Adrenal gland (tissue), 5 donors: ENCODE data around the gene GNPDA1.
A peak's percentile ranks its signal among the peaks of the same experiment; 100 is the strongest.

Source experiments
- CTCF ChIP-seq, 6 experiments: fragments of 450-650 bp in 4 of 6; fragments of 200-600 bp in 2 of 6; sonication (generic) in 1 of 6; IDR thresholded peaks; 1 replicate in 5 of 6; 2 replicates in 1 of 6; pipeline versions ENCODE4 v1.5.1 to v1.8.0; 2016 to 2021; ENCODE audit warnings: antibody characterized with exemption in 6 of 6, mild to moderate bottlenecking in 2 of 6, moderate library complexity in 1 of 6
- POLR2A ChIP-seq, 2 donors: fragments of 450-650 bp; IDR thresholded peaks; one replicate each; pipeline ENCODE4 v1.6.1; 2017; ENCODE audit warnings: antibody characterized with exemption in 2 of 2, mild to moderate bottlenecking in 2 of 2, moderate library complexity in 1 of 2
- donor health status: DM: no; HTN: no; CAD: no.

DNA sequence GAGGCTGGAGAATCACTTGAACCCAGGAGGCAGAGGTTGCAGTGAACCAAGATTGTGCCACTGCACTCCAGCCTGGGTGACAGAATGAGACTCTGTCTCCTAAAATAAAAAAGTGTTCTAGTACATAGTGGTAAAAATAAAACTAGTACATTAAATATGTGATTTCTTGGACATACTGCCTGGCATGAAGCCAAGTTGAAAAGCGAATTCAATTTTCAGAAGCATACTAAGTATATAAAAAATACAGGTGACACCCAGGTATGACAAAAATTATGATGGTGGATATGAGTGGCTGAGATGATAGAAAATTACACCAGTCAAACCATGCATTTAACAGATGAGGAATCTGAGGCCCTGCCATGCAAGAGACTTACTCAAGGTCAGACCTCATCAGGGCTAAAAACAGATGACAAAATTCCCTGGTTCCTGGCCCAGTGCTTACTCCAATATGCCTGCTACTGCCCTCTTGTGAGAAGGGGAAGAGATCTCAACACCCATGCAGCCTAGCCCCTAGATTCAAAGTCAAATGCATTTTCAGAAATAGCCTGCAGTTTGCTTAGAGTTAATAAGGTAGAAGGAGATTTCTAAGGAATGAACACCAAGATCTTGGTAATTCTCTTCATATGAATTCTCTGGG lies 46.6 kb upstream of the GNPDA1 start:
- TF ChIP-seq CTCF (IDR thresholded peaks at IDR 0.05) (peak in 5 of 6 experiments; percentile 25 to 49 (median 39)), POLR2A (IDR thresholded peaks at IDR 0.05) (no peak)
